Measurements from ENCODE around the gene CFAP100. TPM values are rescaled to one million over a fixed set of nuclear protein-coding genes. Genes with fewer than 3 reads are reported as not detected.

Gene CFAP100
- total and polyA plus RNA-seq, 10 of the 15 experiments (the other 5 are each of a cell fraction or from before 2014, with no cell fraction given): 0.04 to 0.27 TPM; not detected in 8

DNA sequence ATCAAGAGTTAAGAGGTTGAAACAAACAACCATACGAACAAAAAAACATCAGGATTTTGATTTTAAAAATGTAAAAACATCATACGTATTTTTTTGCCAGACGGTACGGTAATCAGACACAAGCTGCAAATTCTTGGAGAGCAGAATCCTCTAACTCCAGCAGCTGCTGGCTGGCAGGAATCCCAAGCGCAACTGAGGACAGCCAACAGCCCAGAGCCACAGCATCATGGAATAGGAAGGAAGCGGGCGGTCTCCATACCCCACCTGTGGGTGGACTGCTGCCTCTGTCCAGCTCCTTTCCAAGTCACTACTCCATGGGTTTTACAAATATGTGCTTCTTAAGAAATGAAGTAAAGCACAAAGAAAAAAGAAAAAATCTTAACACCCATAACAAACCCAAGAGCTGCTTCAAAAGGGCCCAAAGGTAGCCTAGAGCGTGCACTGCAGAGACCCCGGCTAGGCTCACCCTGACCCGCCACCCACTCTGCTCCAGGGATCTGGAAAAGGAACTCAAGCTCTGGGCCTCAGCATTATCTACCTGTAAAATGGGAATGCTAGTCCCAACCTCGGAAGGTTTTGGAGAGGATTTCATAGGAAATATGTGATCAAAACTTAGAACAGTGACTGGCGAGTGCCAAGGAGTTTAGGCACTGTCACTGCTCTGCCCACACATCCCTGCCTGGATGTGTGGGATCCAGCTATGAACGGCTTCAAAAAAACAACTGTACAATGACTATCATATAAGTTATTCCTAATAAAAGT, 47.6 kb downstream of the CFAP100 start:
- Histone ChIP-seq H3K4me1 (ENCODE audit: control insufficient read depth, insufficient read depth, low read length) (no peaks in the 10 kb centered on the region), H3K27me3 (replicated peaks in 1 of 2; ENCODE audit: control insufficient read depth in 2 of 2, insufficient read depth in 2 of 2, low read length in 1 of 2) (no peaks in the 10 kb centered on the region), H3K36me3 (ENCODE audit: control insufficient read depth in 2 of 2, insufficient read depth in 2 of 2, low read length in 1 of 2) (peaks cover 0 to 3% of the 10 kb centered on the region in 2 experiments; a peak in 3 of 4 replicates), H4K20me1 (ENCODE audit: control insufficient read depth, insufficient read depth) (no peaks in the 10 kb centered on the region), H3K79me2 (ENCODE audit: control insufficient read depth, insufficient read depth, low read length) (no peaks in the 10 kb centered on the region), H3K4me3 (no peak overlapping the region), H3K4me2 (ENCODE audit: control insufficient read depth, insufficient read depth) (no peak overlapping the region), H3K9me3 (replicated peaks; ENCODE audit: control insufficient read depth, insufficient read depth, low read length) (no peaks in the 10 kb centered on the region), H3K9ac (ENCODE audit: control insufficient read depth, insufficient read depth, low read length) (no peak overlapping the region), H2AFZ (ENCODE audit: control insufficient read depth, low read depth, low read length) (no peak overlapping the region), H3K27ac (ENCODE audit: control insufficient read depth, insufficient read depth) (no peak overlapping the region)
- ChIA-PET CTCF (no interaction called here), RAD21 (ENCODE audit: unreplicated experiment) (interaction anchor here (0.6 kb wide), 1 partner anchor 362 kb away, joined by 3 read pairs; no protein-coding TSS in a partner anchor), POLR2A (interaction anchor here (0.5 kb wide), 1 partner anchor 206 kb away, joined by 5 read pairs; no protein-coding TSS in a partner anchor), SMC1A (ENCODE audit: uncharacterized antibody, unreplicated experiment) (interaction anchor here (0.7 kb wide), 1 partner anchor 13 kb away, joined by 3 read pairs; no protein-coding TSS in a partner anchor)
- DNase-seq (ENCODE audit: low read depth, low spot score): no peak
- BruUV-seq (replicated peaks): no TSS peak
- intact Hi-C loops (cut with micrococcal nuclease; ENCODE audit: unreplicated experiment): no loop called here
- no peak for FAIRE-seq
- WGBS (ENCODE audit: insufficient coverage, insufficient replicate concordance, low lambda C conversion rate, missing lambda C conversion rate): 94% methylated on average over 13 of the region's 13 CpGs
- in situ Hi-C loops (cut with MboI): no loop called here
- no peak for ATAC-seq
- TF ChIP-seq POLR2AphosphoS2 (IDR thresholded peaks at IDR 0.05; ENCODE audit: low read depth, low read length) (no peak), TCF3 (IDR thresholded peaks at IDR 0.05; ENCODE audit: borderline replicate concordance, insufficient read depth, low read depth, low read length) (no peak), JUNB (IDR thresholded peaks at IDR 0.05) (no peak), EED (IDR thresholded peaks at IDR 0.05; ENCODE audit: low read depth) (no peak), CREB1 (IDR thresholded peaks at IDR 0.05; ENCODE audit: low read depth) (no peak), MYB (IDR thresholded peaks at IDR 0.05; ENCODE audit: borderline replicate concordance, low read depth, low read length) (no peak), STAT3 (IDR thresholded peaks at IDR 0.05; ENCODE audit: low read depth, low read length) (no peak), EGR1 (IDR thresholded peaks at IDR 0.05; ENCODE audit: borderline replicate concordance in 1 of 2, low read depth in 2 of 2, low read length in 2 of 2) (no peak), SREBF2 (IDR thresholded peaks at IDR 0.05; ENCODE audit: low read length) (no peak)

Data from GM12878 (cell line).